T-helper 1 cell (primary cell): Measurements from ENCODE around the gene EZH2.

Experiments
- DNase-seq, 5 donors: peaks; one replicate each; pipeline ENCODE4 v3.0.0-alpha.2; 2012 to 2020

Gene EZH2

GRCh38 chr7:148898845-148899484, 14.9 kb upstream of the EZH2 start:
- DNase-seq: no peak

- DNase-seq: no peak
These were observed 10.5 kb upstream of the EZH2 start for GRCh38 chr7:148894591-148894990.

GRCh38 chr7:148893071-148893470, 9.0 kb upstream of the EZH2 start:
- DNase-seq: no peak

- DNase-seq: no peak
These were observed 4.2 kb upstream of the EZH2 start for GRCh38 chr7:148888300-148888699.

- DNase-seq: no peak
These were observed 2.8 kb upstream of the EZH2 start for GRCh38 chr7:148886844-148887243.

- peak; percentile 85 to 96 (median 88) for DNase-seq
These were observed 370 bp upstream of the EZH2 start for GRCh38 chr7:148884299-148885022.

- peak; percentile 50 to 66 (median 60) for DNase-seq
These were observed 634 bp downstream of the EZH2 start for GRCh38 chr7:148883266-148884048.

- peak in 1 of 5 donors; percentile 27 for DNase-seq
These were observed 1.2 kb downstream of the EZH2 start for GRCh38 chr7:148882841-148883265.

GRCh38 chr7:148882192-148882591, 1.9 kb downstream of the EZH2 start:
- no peak for DNase-seq

- no peak for DNase-seq
These were observed 5.8 kb downstream of the EZH2 start for GRCh38 chr7:148878317-148878716.

GRCh38 chr7:148877517-148877916, 6.6 kb downstream of the EZH2 start:
- no peak for DNase-seq

GRCh38 chr7:148872188-148872587, 11.9 kb downstream of the EZH2 start:
- DNase-seq: no peak

- no peak for DNase-seq
These were observed 12.5 kb downstream of the EZH2 start for GRCh38 chr7:148871551-148871950.

- peak in 1 of 5 donors; percentile 11 for DNase-seq
These were observed 13.1 kb downstream of the EZH2 start for GRCh38 chr7:148871030-148871429.

- DNase-seq: no peak
These were observed 15.8 kb downstream of the EZH2 start for GRCh38 chr7:148868378-148868674.

GRCh38 chr7:148867596-148868377, 16.3 kb downstream of the EZH2 start:
- DNase-seq: no peak

- DNase-seq: no peak
These were observed 17.7 kb downstream of the EZH2 start for GRCh38 chr7:148866362-148866761.

- no peak for DNase-seq
These were observed 18.8 kb downstream of the EZH2 start for GRCh38 chr7:148865283-148865682.

- DNase-seq: no peak
These were observed 20.8 kb downstream of the EZH2 start for GRCh38 chr7:148863324-148863723.

- DNase-seq: no peak
These were observed 21.6 kb downstream of the EZH2 start for GRCh38 chr7:148862481-148862880.

GRCh38 chr7:148858489-148858888, 25.6 kb downstream of the EZH2 start:
- DNase-seq: no peak

- DNase-seq: peak in 1 of 5 donors; percentile 43
These were observed 27.2 kb downstream of the EZH2 start for GRCh38 chr7:148856891-148857290.

- DNase-seq: no peak
These were observed 27.6 kb downstream of the EZH2 start for GRCh38 chr7:148856578-148856881.
